Cardiac septum (tissue), 1 donor: ENCODE measurements around the gene NEK6. TPM values are rescaled to one million over a fixed set of nuclear protein-coding genes. Genes with fewer than 3 reads are reported as not detected.
A peak's percentile ranks its signal among the peaks of the same experiment; 100 is the strongest.

Experiments used
- DNase-seq: peaks from one replicate; pipeline ENCODE4 v3.0.0-alpha.2; 2020; ENCODE audit warnings: low spot score
- intact Hi-C: fragments of 100-400 bp; cut with DNase I; formaldehyde crosslinking; loops from one replicate; pipeline ENCODE4 v1.14.0; 2022
- total RNA-seq: library from RNA; stranded (reverse); fragmentation: NEBNext Ultra II Directional; extraction: Animal tissue kit (Norgen Biotek cat#: 25700); gene quantifications from one replicate; pipeline ENCODE4 v1.2.1, GENCODE V29; 2021
- donor health status: DM: no; HTN: no; CAD: no.

The NEK6 gene
- total RNA-seq, 1 donor from 2014 or later = 11.6 TPM

DNA sequence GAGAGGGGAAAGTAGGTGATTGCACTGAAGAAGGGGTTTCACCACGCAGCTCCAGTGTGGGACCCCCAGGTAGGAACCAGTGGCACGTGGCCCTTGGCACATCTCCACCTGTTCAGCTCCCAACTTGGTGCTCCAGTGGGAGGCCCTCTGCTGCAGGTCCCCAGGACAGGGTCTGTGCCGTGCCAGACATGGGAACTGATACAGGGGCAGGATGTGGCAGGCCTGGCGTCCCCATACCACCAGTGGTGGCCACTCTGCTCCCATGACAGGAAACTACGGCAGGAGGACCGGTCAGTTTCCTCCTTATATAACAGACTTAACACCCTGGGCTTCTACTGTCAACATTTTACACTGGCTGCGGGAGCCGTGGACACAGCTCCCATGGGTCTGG is 90.2 kb downstream of the NEK6 start:
- no peak for DNase-seq
- intact Hi-C loops = no loop called here

DNA sequence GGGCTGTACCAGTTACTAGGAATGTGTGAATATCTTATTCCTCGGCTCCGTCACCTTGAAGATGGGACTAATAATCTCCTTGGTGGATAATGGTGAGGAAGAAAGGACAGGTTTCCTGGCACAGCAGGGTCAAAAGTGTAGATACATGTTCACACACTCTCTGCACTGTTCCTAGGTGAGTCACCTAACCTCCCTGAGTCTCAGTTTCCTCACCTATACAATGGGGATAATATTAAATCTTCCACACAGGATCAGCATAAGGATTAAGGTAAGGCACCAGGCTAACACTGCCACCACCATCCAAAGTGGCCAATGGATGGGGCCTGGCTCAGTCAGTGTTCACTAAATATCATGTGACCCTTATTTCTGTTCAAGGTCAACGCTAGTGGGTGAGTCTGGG is 90.6 kb downstream of the NEK6 start:
- DNase-seq = no peak
- intact Hi-C loops = no loop called here

DNA sequence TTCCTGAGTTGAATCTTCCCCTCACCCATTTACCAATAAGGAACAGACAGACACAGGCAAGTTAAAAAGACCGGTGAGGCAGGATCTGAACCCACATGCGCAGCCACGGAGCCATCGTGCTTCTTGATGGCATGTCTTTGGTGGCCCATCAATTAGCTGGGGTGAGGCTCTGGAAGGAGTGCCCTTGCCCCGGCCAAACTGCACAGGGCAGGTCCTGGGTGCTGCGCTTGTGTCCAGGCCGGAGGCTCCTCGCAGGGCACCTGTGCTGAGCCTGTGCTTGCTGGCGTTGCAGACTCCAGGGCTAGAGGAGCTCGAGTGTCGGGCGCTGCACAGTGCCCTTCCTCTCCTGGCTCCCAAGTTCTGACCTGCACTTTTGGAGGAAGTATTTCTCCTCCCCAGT is 91.1 kb downstream of the NEK6 start:
- intact Hi-C loops = no loop called here
- peak; percentile 44 for DNase-seq

DNA sequence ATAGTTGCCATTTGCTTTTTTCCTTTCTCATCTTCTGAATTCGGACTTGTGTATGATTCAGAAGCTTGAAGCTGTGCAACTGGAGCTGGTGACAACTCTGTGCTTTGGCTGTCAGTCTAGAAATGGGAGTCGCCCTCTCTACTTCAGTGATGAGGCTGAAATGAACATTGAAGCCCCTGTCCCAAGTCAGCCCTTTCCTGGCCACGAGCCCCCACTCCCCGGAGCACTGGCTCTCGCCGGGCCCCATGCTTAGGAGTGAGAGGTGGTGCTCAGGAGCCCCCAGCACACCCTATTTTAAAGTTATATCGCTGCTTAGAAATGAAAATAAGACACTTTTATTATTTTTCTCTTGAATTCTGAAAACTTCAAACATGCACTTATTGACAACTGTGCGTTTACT is 91.5 kb downstream of the NEK6 start:
- intact Hi-C loops = no loop called here
- DNase-seq = peak; percentile 68

DNA sequence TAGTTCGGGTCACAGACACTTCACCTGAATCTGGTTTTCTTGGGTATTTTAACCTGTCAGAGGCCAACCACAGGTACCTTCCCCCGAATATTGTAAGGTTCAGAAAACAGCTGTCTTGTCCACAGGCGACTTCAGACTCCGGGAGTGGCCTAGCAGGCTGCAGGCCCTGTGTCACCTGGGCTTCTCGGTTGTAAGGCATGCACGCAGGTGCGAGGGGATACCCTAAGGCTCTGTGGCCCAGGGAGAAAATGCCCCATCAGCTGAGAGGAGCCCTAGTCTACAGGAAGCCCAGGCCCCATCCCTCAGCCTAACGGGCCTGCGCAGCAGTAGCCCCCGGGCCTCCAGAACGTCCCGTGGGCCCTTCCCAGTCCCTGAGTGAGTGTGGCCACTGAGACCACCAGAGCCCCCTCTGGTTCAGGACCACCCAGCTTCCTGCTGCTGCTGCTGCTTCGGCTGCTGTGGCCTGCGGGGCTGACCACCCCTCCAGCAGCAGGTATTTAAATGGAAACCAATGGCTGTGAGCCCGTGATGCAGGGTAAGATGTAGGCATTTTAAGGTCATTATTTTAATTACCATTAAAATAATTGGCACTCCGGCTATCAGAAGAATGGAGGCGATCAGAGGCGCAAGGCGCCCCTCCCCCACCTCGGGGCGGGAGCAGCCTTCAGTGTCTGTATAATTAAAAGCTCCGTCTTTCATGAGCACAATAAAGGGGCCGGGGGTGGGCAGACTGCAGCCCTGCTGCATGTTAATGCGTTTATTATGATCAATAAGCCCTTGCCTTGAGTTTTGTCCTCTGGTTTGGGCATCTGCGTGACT is 92.1 kb downstream of the NEK6 start:
- intact Hi-C loops = no loop called here
- peak; percentile 57 for DNase-seq

DNA sequence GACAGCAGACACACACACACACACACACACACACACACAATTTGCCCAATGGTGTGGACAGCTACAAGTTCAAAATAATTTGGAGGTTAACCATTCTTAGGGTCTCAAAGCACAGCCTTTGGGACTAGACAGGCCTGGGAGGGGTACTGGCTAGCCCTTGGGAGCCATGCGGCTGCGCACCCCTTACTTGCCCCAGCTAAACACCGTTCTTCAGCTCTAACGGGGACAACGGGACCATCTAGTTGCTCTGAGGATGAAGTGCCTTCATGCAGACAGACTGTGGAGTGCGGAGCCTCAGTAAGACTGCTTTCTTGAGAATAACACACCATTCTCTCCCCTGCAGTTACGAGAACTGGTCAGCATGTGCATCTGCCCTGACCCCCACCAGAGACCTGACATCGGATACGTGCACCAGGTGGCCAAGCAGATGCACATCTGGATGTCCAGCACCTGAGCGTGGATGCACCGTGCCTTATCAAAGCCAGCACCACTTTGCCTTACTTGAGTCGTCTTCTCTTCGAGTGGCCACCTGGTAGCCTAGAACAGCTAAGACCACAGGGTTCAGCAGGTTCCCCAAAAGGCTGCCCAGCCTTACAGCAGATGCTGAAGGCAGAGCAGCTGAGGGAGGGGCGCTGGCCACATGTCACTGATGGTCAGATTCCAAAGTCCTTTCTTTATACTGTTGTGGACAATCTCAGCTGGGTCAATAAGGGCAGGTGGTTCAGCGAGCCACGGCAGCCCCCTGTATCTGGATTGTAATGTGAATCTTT is 92.9 kb downstream of the NEK6 start:
- intact Hi-C loops = no loop called here
- DNase-seq = peak; percentile 68

DNA sequence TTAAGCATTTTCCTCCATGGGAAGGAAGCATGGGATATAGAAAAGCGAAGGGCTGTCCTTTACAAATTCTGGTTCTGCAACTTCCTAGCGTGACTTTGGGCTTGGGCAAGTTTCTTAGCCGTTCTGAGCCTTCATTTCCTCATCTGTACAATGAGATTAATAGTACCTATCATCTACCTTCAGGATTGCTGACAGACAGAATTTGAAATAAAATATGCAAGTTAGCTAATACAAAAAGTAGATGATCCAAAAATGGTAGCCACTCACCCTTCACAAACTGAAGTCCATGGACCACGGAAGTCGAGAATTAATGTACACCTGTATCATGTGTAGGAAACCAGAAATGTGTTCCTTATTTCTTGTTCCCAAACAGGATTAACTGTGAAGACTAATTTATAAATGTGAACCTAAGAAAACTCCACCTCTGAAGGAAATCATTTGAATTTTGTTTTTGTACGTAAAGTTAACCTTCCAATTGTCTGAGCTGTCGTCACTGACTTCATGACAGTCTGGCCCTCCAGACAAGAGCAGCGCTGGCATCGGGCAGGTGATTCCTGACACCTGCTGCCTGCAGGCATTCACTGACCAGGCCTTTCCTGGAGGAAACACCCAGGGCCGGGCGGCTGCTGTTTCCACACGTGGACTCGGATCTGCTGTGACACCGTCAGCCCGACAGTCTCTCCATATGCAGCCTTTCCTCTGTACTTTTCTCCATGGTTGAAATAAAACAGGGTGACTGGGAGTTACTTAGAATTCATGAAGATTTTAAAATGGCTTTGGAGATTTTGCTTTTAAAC is 94.1 kb downstream of the NEK6 start:
- intact Hi-C loops = no loop called here
- DNase-seq = peak; percentile 9

DNA sequence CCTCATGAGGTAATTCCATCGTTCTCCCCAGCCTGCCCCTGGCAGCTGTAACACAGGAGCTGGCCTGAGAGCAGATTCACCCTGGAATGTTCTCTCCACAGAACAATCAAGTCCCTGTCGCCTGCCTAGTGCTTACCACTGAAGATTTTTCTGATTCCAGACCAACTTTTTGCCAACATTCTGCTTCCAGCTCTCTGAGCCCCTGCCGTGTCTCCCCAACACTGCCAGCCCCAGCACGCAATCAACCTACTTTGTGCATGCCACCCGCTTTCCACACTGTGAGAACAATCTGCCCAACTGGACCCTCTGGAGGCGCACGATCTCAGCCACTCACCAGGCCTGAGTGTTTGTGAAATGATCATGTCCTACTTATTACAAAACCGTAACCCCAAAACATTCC is 94.9 kb downstream of the NEK6 start:
- intact Hi-C loops = no loop called here
- DNase-seq = peak; percentile 61

DNA sequence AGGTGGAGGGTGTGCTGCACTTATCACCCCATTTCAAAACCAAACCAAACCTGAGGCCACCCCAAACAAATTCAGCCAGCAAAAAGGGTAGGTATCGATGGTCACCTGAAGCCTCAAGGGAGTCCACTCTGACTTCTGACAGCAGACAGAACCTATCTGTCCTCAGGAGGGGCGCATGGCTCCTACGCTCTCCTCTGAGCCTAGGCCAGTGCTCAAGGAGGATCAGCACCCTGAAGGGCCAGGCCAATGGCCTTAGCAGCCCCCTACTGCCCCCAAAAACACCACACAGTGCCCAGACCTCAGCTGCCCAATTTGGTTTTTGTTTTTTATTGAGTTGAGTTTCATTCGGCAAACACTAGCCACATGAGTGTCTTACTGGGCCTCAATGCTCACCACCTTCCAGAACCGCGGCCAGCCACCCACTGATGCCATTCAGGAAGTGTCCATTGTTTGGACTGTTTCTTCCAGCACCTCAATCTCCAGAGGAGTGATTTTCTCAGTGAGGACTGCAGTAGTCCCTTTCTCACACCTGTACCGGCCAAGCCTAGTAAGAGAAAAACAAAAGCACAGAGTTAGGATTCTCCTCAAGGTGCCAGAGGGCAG is 95.5 kb downstream of the NEK6 start:
- DNase-seq = peak; percentile 58

DNA sequence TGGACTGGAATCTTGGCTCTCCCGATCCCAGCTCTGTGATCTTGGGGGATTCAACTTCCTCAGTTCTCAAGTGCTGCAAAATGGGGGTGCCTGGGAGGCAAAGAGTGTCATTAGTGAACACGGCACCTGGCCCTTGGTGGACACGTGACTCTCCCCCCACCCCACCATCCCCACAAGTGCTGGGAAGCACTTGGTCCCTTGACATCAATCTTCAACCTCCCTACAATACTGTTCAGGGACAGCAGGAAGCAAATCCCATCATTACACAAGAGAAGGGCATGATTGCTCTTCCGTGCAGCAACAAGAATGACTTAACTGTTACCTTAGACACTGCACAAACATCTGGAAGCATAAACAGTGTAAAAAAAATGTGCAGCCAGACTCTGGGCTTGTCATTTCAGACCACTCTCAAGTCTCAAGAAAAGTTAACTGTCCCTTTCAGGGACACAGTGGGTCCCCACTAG is 96.1 kb downstream of the NEK6 start:
- DNase-seq = no peak
- intact Hi-C loops = no loop called here

More for the DNA sequence above, 95.5 kb downstream of the NEK6 start:
- intact Hi-C loops = no loop called here

DNA sequence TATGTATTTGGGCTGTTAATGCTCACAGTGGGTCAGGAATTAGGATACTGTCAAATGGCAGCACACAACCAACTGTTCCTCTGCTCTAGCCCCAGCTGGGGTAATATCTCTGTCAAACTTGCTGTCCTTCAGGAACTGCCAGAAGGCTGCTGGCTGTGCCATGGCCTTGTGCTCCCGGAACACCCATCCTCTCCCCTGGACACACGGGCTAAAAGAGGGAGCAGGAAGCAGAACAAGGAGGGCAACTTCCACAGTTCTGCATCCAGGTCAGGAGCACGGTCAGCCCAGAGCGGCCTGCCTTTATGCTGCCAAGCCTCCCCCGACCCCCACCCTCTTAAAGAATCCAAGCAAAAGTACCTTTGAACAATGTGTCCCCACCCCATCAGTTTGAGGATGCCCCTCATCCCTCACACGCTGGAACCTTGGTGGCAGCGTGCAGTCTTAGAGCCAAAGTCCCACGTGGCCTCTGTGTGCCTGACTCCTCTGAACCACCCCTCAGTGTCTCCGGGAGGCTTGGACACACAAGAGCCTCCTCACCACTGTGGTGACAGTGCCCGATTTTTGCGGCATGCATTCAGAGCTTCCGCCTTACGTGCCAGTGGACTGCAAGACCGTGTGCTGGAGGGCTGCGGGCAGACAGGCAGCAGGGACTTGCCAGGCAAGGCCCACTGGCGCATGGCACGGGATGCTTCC is 96.7 kb downstream of the NEK6 start:
- intact Hi-C loops = no loop called here
- peak; percentile 59 for DNase-seq

DNA sequence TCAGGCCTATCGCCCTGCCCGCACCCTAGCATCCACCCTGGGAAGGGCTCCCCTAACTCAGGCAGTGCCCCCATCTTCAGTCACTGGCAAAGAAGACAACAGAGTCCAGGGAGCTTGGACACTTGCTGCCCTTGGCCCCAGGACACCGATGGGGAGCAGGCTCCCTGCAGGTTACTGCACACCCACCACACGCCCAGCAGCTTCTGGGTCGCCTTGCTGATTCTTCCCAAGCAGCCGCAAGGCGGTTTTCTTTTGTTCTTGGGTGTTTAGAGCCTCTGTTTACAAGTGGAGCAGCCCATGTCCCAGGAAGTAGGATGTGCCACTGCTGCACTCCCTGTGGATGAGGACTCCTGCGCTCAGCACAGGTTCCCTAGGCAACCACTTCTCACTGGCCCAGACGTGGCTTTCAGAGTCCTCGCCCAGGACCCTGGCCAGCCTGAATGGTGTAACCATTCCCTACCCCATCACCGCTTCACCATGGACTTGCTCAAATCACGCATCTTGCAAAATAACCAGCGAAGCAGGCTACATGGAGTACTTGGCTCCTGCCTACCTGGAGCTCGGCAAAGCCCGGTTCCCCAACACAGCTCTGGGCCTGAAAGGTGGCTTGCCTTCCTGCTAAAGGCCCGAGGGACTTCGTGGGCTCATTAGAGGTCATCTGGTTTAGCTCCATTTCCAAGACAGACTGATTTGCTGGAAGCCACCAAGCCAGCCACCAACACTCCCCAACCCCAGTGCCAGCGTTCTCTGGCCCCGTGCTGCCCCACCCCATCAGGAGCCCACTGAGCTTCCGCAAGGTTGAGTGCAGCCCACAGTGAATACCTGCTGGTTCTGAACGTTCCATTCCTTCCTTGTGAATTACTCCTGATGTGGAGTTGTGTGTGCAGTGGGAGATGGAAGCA is 97.5 kb downstream of the NEK6 start:
- DNase-seq = peak; percentile 69
- intact Hi-C loops = no loop called here

DNA sequence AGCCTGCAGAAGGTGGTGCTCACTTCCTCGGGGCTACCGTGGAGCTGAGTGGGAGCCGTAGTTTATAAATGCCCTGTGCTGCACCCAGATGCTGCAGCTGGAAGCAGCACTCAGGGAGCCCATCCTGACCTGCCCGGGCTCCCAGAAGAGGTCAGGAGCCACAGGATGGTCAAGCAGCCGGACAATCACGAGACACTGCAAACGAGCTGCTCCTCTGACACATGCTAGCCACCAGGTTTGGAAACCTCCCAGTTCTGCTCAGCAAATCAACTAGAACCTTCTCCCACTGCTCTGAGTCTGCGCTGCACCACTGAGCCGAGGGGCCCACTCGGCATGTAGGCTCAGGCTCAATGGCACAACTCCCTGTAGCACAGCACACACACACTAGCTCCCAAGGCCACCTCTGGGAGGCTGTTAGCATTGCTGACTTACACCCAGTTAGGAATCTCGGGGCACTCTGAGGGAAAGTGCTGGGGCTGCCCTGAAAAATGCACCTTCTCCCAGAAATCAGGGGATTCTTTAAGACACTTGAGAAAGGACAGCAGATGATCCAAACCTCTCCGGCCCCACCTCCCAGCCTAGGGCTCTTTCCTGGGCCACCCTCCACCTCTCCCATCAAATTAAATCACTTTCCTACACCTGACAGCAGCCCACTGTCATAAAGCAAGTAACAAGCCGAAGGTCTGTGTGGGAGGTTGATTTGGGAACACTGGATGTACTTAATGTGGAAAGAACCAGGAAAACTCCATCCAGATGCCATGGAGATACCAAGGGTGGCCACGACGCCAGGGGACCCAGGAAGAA is 98.4 kb downstream of the NEK6 start:
- intact Hi-C loops = no loop called here
- peak; percentile 67 for DNase-seq

DNA sequence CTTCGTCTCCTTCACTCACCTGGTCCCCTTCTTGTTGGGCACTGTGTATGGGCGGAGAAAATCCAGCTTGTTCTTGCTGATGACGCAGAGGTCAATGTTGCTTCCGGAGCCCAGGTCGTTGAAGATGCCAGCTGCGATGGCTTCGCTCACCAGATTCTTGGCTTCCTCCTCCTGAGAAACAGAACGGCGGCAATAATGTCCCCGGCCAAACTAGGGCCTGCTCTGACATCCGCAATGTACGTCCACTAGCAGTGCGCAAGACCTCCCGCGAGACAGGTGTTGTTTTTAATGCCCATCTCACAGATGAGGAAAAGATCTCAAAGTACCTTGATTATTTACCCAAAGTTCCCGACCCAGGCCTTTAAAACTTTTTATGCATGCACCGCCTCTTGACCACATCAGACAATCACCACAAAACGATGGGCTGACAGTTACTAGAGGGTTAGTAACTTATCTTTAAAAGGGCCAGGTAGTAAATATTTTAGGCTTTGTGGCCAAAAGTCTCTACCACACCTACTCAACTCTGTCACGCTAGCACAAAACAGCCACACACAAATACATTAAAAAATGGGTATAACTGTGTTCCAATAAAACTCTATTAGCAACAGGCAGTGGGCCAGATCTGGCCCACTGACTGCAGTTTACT is 99.1 kb downstream of the NEK6 start:
- no peak for DNase-seq
- intact Hi-C loops = no loop called here

DNA sequence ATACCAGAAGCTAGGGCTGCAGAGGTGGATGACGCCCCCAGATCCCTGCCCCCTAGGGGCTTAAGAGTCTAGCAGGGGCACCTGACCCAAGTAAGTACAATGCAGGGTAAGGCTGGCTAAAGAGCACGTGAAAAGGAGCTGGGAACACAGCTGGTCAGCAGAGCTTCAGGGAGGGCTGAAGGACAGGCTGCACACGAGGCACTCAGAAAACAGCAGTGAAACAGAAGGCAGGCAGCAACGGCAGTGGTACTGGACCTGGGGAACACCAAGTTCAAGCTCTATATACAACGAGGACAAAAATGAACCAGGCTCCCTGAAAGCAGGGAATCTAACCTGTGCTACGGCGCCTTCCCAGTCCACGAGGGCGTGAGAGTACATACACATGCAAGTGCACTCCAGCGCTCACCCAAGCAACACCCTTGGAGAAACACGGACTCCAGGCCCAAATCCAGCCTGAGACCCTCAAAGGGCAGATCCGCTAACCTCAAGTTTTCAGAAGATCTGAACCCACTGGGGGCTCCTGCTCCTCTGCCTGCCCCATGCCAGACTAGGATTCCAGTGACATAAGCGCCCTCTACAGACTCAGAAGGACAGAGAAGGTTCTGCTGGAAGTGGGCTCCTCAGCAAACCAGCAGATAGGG is 100.1 kb downstream of the NEK6 start:
- DNase-seq = no peak
- intact Hi-C loops = no loop called here

DNA sequence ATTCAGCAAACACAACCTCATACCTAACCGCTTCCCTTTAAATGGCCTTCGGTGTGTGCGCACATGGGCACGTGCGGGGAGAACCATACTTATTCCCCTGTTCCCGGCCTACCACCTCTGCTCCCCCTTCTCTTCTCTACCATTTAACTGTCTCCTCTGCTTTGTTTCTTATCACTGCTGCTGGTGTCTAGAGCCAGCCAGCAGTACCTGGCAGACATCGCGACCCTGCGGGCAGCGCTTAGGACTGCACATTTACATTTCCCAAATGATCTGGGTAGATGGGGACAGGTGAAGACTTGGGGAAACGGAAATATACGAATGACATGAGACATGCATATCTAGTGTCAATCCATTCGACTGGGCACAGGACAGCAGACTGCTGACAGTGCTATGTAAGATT is 100.9 kb downstream of the NEK6 start:
- intact Hi-C loops = no loop called here
- no peak for DNase-seq
